Measurements from ENCODE around the gene IL15RA.

- TF ChIP-seq, protein P1, sequence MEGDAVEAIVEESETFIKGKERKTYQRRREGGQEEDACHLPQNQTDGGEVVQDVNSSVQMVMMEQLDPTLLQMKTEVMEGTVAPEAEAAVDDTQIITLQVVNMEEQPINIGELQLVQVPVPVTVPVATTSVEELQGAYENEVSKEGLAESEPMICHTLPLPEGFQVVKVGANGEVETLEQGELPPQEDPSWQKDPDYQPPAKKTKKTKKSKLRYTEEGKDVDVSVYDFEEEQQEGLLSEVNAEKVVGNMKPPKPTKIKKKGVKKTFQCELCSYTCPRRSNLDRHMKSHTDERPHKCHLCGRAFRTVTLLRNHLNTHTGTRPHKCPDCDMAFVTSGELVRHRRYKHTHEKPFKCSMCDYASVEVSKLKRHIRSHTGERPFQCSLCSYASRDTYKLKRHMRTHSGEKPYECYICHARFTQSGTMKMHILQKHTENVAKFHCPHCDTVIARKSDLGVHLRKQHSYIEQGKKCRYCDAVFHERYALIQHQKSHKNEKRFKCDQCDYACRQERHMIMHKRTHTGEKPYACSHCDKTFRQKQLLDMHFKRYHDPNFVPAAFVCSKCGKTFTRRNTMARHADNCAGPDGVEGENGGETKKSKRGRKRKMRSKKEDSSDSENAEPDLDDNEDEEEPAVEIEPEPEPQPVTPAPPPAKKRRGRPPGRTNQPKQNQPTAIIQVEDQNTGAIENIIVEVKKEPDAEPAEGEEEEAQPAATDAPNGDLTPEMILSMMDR (IDR thresholded peaks at IDR 0.05), result no peak
- no peak for TF ChIP-seq POLR2AphosphoS5 (IDR thresholded peaks at IDR 0.05)
Measured at GRCh38 chr10:5991708-5992107, 14.4 kb upstream of the IL15RA start.
